Memory B cell (primary cell): ENCODE data around the gene CYP3A5.
A peak's percentile ranks its signal among the peaks of the same experiment; 100 is the strongest.
"Not testable (repeated sequence)": the region's sequence is repeated elsewhere in the genome, so short reads cannot be mapped to it uniquely, and the experiment has no call there.

Experiments used
- ATAC-seq: fragments of 150-1000 bp; cut with Tn5 transposase; 2 replicates; pipeline ENCODE4 v1.10.0; 2021; ENCODE audit warnings: low read depth, mild to moderate bottlenecking, moderate library complexity
- DNase-seq, 2 donors: peaks; one replicate each; pipeline ENCODE4 v3.0.0; 2022; ENCODE audit warnings: low spot score in 2 of 2
- H3K27ac Mint-ChIP-seq: one replicate; pipeline ENCODE4 v1.8.0; 2022; ENCODE audit warnings: mild to moderate bottlenecking, moderate library complexity, mixed read lengths
- H3K27me3 Mint-ChIP-seq: one replicate; pipeline ENCODE4 v1.8.0; 2022; ENCODE audit warnings: mixed read lengths
- H3K36me3 Mint-ChIP-seq: one replicate; pipeline ENCODE4 v1.8.0; 2022; ENCODE audit warnings: mild to moderate bottlenecking, mixed read lengths
- H3K4me1 Mint-ChIP-seq: one replicate; pipeline ENCODE4 v1.8.0; 2022; ENCODE audit warnings: mixed read lengths
- H3K4me3 Mint-ChIP-seq: one replicate; pipeline ENCODE4 v1.8.0; 2022; ENCODE audit warnings: mild to moderate bottlenecking, moderate library complexity, mixed read lengths
- H3K9me3 Mint-ChIP-seq: one replicate; pipeline ENCODE4 v1.8.0; 2022; ENCODE audit warnings: mixed read lengths

Gene CYP3A5

DNA sequence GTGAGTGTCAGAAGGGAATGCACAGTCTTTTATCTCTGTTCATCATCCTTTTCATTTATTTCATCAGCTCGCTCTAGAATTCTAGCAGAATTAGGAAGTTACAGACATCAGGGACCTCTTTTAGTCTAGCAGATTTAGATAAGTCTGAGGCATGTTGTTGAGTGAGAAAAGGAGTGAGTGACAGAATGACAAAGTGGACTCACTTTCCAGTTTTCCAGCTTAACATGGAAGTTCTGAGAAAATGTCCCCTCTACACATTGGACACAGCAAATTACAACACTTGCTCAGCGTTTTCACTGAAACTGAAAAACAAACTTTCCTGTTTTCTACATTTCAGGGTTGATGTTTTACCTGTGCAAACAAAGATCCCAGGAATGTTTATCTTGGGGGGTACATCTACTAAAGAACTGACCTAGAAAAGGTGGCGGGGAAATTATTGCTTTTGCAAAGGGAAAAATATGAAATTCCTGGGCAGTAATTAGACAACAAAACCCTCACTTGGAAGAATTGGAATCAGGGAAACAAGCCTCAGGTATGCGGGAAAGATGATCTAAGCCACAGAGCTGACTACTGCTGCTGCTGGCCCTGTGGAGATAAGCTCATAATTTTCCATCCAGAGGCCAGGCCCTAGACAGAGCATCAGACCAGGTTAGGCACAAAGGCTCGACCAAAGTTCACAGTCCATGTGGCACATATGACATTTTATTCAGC is 14.6 kb upstream of the CYP3A5 start:
- ATAC-seq (no peak), DNase-seq (no peak)
- Mint-ChIP-seq H3K27ac (no peak overlapping the region), H3K9me3 (peaks cover 2% of the 10 kb centered on the region), H3K4me1 (no peaks in the 10 kb centered on the region), H3K27me3 (peaks cover 1% of the 10 kb centered on the region), H3K36me3 (peaks cover 2% of the 10 kb centered on the region), H3K4me3 (no peak overlapping the region)

DNA sequence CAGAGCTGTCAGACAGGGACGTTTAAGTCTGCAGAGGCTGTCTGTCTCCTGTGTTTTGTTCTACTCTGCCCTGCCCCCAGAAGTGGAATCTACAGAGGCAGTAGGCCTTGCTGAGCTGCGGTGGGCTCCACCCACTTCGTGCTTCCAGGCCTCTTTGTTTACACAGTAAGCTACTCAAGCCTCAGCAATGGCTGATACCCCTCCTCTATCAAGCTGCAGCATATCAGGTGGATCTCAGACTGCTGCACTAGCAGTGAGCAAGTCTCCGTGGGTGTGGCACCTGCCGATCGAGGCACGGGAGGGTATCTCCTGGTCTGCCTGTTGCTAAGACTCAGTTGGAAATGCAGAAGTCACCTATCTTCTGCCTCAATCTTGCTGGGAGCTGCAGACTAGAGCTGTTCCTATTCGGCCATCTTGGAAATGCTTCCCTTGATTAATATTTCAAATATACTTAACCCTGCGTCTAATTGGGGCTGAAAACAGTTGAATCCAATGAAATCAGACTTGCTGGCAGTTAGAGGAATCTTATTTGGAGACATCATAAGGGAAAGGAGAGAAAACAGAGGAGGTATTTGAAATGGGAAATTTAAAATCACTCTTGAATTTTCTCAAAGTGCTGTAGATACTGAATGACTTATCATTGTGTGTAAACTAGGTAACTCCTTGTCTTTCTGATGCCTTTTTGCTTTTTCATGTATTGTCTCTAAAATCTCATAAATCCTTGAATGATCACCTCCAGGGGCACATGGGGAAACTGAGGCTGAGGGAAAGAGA is 13.8 kb upstream of the CYP3A5 start:
- peaks cover 2% of the 10 kb centered on the region for H3K36me3 Mint-ChIP-seq
- H3K27me3 Mint-ChIP-seq: peaks cover 1% of the 10 kb centered on the region
- H3K9me3 Mint-ChIP-seq: peaks cover 2% of the 10 kb centered on the region
- no peak overlapping the region for H3K27ac Mint-ChIP-seq
- H3K4me3 Mint-ChIP-seq: no peak overlapping the region
- DNase-seq (no peak), ATAC-seq (no peak)
- no peaks in the 10 kb centered on the region for H3K4me1 Mint-ChIP-seq

DNA sequence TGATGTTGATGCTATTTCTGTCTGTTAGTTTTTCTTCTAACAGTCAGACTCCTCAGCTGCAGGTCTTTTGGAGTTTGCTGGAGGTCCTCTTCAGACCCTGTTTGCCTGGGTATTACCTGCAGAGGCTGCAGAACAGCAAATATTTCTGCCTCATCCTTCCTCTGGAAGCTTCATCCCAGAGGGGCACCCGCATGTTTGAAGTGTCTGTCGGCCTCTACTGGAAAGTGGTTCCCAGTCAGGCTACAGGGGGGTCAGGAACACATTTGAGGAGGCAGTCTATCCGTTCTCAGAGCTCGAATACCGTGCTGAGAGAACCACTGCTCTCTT is 13.3 kb upstream of the CYP3A5 start:
- Mint-ChIP-seq H3K27ac (no peak overlapping the region), H3K9me3 (peaks cover 3% of the 10 kb centered on the region), H3K4me1 (no peaks in the 10 kb centered on the region), H3K36me3 (peaks cover 2% of the 10 kb centered on the region), H3K4me3 (no peak overlapping the region), H3K27me3 (peaks cover 1% of the 10 kb centered on the region)
- DNase-seq (no peak), ATAC-seq (no peak)

DNA sequence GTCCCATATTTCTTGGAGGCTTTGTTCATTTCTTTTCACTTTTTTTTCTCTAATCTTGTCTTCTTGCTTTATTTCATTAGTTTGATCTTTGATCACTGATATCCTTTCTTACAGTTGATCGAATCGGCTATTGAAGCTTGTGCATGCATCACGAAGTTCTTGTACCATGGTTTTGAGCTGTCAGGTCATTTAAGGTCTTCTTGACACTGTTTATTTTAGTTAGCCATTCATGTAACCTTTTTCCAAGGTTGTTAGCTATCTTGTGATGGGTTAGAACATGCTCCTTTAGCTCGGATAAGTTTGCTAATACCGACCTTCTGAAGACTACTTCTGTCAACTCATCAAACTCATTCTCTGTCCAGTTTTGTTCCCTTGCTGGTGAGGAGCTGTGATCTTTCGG is 12.8 kb upstream of the CYP3A5 start:
- not testable (repeated sequence) for H3K27ac Mint-ChIP-seq, ATAC-seq, H3K4me3 Mint-ChIP-seq, H3K36me3 Mint-ChIP-seq, H3K4me1 Mint-ChIP-seq, H3K9me3 Mint-ChIP-seq, DNase-seq, H3K27me3 Mint-ChIP-seq

DNA sequence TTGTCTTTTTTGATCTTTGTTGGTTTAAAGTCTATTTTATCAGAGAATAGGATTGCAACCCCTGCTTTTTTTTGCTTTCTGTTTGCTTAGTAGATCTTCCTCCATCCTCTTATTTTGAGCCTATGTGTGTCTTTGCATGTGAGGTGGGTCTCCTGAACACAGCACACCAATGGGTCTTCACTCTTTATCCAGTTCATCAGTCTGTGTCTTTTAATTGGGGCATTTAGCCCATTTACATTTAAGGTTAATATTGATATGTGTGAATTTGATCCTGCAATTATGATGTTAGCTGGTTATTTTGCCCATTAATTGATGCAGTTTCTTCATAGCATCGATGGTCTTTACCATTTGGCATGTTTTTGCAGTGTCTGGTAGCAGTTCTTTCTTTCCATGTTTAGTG is 11.9 kb upstream of the CYP3A5 start:
- H3K36me3 Mint-ChIP-seq, ATAC-seq, DNase-seq, H3K4me1 Mint-ChIP-seq, H3K27ac Mint-ChIP-seq, H3K27me3 Mint-ChIP-seq, H3K4me3 Mint-ChIP-seq, H3K9me3 Mint-ChIP-seq: not testable (repeated sequence)

DNA sequence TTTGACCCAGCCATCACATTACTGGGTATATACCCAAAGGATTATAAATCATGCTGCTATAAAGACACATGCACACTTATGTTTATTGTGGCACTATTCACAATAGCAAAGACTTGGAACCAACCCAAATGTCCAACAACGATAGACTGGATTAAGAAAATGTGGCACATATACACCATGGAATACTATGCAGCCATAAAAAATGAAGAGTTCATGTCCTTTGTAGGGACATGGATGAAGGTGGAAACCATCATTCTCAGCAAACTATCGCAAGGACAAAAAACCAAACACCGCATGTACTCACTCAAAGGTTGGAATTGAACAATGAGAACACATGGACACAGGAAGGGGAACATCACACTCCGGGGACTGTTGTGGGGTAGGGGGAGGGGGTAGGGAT is 11.1 kb upstream of the CYP3A5 start:
- H3K27me3 Mint-ChIP-seq, DNase-seq, ATAC-seq, H3K36me3 Mint-ChIP-seq, H3K27ac Mint-ChIP-seq, H3K4me1 Mint-ChIP-seq, H3K4me3 Mint-ChIP-seq, H3K9me3 Mint-ChIP-seq: not testable (repeated sequence)

DNA sequence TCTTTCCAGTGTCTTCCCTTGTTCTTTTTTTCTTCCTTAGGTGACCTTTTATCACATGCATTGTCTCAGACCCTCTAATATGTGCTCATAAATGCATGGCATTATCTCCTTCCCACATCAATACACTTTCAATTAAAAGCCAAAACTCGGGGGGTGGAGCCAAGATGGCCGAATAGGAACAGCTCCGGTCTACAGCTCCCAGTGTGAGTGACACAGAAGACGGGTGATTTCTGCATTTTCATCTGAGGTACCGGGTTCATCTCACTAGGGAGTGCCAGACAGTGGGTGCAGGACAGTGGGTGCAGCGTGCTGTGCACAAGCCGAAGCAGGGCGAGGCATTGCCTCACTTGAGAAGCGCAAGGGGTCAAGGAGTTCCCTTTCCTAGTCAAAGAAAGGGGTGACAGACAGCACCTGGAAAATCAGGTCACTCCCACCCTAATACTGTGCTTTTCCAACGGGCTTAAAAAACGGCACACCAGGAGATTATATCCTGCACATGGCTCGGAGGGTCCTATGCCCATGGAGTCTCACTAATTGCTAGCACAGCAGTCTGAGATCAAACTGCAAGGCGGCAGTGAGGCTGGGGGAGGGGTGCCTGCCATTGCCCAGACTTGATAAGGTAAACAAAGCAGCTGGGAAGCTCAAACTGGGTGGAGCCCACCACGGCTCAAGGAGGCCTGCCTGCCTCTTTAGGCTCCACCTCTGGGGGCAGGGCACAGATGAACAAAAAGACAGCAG is 6.2 kb upstream of the CYP3A5 start:
- not testable (repeated sequence) for ATAC-seq, H3K27me3 Mint-ChIP-seq, H3K27ac Mint-ChIP-seq, DNase-seq, H3K9me3 Mint-ChIP-seq, H3K4me3 Mint-ChIP-seq, H3K4me1 Mint-ChIP-seq
- H3K36me3 Mint-ChIP-seq: peaks cover 21% of the 10 kb centered on the region

DNA sequence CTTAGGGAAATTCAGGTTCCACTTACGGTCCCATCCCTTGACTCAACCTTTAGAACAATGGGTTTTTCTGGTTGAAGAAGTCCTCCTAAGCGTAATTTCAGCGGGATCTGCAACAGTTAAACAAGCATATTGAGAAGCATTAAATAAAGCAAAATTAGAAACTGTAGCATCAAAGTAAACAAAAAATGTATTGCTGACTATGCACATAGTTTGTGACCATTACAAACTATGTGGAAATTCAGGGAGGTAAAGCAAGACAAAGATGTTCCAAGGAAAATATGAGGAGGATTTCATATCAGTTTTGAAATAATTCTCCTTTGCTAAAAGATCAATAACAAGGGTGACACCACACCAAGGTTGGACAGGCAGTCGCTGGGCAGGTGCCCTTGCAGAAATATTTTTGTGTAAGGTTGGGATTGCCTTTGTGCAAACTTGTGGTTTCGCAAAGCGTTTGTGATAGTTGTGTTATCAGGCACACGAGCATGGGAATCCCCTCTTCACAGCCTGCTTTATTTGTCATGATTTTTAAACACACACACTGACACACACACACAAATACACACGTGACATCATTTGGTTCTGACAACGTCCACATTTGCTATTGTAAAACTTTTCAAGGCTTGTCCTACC is 5.4 kb upstream of the CYP3A5 start:
- H3K36me3 Mint-ChIP-seq: peaks cover 21% of the 10 kb centered on the region
- H3K27me3 Mint-ChIP-seq: peaks cover 2% of the 10 kb centered on the region
- no peaks in the 10 kb centered on the region for H3K4me1 Mint-ChIP-seq
- no peak overlapping the region for H3K4me3 Mint-ChIP-seq
- H3K9me3 Mint-ChIP-seq: peaks cover 8% of the 10 kb centered on the region
- DNase-seq (no peak), ATAC-seq (no peak)
- H3K27ac Mint-ChIP-seq: no peak overlapping the region

DNA sequence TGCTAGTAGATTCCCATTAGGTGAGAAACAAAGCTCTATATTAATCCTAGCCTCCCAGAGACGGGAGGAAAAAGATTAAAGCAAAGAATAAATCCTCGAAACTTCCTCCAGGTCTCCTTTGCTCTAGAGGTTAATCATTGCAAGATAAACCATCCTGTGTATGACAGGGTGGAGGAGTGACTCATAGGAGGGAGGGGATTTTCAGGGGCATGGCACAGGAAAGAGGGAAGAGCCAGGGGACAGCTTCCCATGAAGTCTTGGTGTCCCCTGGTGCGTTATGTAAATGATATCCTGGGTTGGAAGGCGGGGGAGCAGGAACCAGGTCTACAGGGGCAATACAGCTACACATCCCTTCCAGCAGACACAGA is 780 bp downstream of the CYP3A5 start:
- Mint-ChIP-seq H3K4me1 (peaks cover 2% of the 10 kb centered on the region), H3K27me3 (peaks cover 2% of the 10 kb centered on the region), H3K4me3 (no peak overlapping the region), H3K27ac (no peak overlapping the region), H3K36me3 (peaks cover 16% of the 10 kb centered on the region), H3K9me3 (peaks cover 4% of the 10 kb centered on the region)
- no peak for DNase-seq
- no peak for ATAC-seq

DNA sequence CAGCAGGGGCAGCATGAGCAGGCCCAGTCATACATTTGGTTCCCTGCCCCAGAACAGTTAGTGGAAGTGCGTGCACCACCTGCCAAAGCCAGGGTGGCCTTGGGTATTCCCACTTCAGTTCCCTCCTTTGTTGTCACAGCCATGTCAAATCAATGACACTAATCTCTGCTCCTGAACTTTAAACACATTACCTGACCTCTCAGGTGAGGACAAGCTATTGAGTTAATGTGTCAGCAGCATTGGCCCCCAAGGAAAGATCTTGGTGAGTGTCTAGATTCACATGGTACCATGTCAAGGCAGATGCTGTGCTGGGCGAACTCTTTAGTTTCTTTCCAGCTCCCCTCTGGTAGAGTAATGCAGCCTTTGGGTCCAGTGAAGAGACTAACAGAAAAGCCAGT is 2.1 kb downstream of the CYP3A5 start:
- Mint-ChIP-seq H3K27me3 (peaks cover 2% of the 10 kb centered on the region), H3K27ac (no peak overlapping the region), H3K4me3 (no peak overlapping the region), H3K4me1 (peaks cover 2% of the 10 kb centered on the region), H3K9me3 (peaks cover 4% of the 10 kb centered on the region), H3K36me3 (peaks cover 9% of the 10 kb centered on the region)
- ATAC-seq (no peak), DNase-seq (no peak)

DNA sequence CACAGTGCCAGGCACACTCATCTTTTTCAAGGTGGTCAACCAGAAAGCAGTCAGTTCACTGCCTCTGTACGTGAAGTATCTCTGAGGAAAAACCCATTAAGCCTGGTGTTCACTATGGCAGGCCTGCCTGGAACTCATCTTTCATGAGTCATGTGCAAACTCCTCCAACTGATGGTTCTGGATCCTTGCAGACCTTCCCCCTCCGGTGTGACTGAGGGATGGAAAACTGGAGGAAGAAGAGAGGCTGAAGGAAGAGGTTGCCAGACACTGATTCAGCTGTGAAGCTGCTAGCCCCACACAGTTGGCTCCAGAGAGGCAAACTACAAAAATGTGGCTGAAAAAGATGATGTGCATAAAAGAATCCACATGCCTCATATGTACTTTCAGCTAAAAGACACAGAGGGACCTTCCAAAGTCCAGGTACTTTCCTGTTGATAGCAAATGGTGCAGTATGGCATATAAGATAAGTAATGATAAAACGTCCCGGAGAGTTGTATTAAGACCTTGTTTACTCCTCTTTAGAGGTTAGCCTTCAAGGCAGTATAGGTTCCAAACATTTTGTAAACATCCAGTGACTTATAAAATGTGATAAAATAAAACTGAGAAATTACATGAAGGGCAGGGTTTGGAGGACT is 2.7 kb downstream of the CYP3A5 start:
- H3K9me3 Mint-ChIP-seq: peaks cover 2% of the 10 kb centered on the region

DNA sequence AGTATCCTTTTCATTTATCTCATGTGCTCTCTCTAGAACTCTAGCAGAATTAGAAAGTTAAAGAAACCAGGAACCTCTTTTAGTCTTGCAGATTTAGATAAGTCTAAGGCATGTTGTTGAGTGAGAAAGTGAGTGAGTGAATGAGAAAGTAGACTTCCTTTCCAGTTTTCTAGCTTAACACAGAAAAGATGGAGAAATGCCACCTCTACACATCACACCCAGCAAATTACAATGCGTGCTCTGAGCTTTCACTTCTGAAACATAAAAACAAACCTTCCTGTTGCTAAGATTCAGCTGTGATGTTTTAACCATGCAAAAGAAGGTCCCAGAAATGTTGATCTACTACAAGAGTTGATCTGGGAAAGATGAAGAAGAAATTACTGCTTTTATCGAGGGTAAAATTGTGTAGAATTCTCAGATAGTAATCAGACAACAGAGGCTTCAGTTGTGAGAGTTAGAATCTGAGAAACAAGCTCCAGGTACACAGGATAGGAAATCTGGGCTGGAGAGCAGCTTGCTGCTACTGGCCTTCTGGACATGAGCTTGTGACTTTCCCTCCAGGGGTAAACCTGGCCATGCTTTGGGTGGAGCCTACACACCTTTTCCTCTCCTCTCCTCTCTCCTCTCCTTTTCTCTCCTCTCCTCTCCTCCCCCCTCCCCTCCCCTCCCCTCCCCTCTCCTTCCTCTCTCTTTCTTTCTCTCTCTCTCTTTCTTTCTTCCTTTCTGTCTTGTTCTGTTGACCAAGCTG is 4.6 kb downstream of the CYP3A5 start:
- H3K27ac Mint-ChIP-seq: peak overlapping the region; percentile 15
- DNase-seq: no peak
- ATAC-seq: no peak
- no peak overlapping the region for H3K4me3 Mint-ChIP-seq
- no peaks in the 10 kb centered on the region for H3K36me3 Mint-ChIP-seq
- H3K4me1 Mint-ChIP-seq: peaks cover 2% of the 10 kb centered on the region
- H3K9me3 Mint-ChIP-seq: no peaks in the 10 kb centered on the region
- H3K27me3 Mint-ChIP-seq: peaks cover 2% of the 10 kb centered on the region

More for the DNA sequence above, 2.7 kb downstream of the CYP3A5 start:
- Mint-ChIP-seq H3K4me3 (no peak overlapping the region), H3K27ac (no peak overlapping the region), H3K27me3 (peaks cover 2% of the 10 kb centered on the region), H3K36me3 (peaks cover 5% of the 10 kb centered on the region), H3K4me1 (peaks cover 2% of the 10 kb centered on the region)
- DNase-seq: no peak
- ATAC-seq: no peak

DNA sequence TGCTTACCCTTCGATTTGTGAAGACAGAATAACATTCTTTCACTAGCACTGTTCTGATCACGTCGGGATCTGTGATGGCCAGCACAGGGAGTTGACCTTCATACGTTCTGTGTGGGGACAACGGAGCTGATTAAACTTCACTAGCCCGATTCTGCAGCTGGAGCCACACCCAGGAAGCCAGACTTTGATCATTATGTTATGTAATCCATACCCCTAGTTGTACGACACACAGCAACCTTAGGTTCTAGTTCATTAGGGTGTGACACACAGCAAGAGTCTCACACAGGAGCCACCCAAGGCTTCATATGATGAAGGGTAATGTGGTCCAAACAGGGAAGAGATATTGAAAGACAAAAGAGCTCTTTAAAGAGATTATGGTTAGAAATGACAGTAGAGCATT is 7.2 kb downstream of the CYP3A5 start:
- peaks cover 2% of the 10 kb centered on the region for H3K27me3 Mint-ChIP-seq
- H3K4me3 Mint-ChIP-seq: no peak overlapping the region
- H3K9me3 Mint-ChIP-seq: no peaks in the 10 kb centered on the region
- peaks cover 2% of the 10 kb centered on the region for H3K4me1 Mint-ChIP-seq
- H3K36me3 Mint-ChIP-seq: peaks cover 6% of the 10 kb centered on the region
- H3K27ac Mint-ChIP-seq: no peak overlapping the region
- ATAC-seq (no peak), DNase-seq (no peak)
